SU-DHL-6 (cell line): ENCODE results near the gene PYCARD.
A peak's percentile ranks its signal among the peaks of the same experiment; 100 is the strongest.

Experiments
- H2AFZ ChIP-seq: fragments of 200-600 bp; sonication (generic); 2 replicates; pipeline ENCODE4 v1.6.1; 2014; ENCODE audit warnings: low read depth, mild to moderate bottlenecking, moderate library complexity, mixed read lengths, antibody characterized with exemption, low read length; ENCODE audit not compliant: severe bottlenecking
- H3F3A ChIP-seq: fragments of 200-600 bp; shearing (Covaris generic); 2 replicates; pipeline ENCODE4 v1.6.0; 2016; ENCODE audit warnings: antibody characterized with exemption, mild to moderate bottlenecking; ENCODE audit not compliant: insufficient read depth
- H3K27ac ChIP-seq: fragments of 200-600 bp; sonication (generic); 2 replicates; pipeline ENCODE4 v1.5.1; 2016; ENCODE audit warnings: low read depth, mild to moderate bottlenecking, low read length, moderate library complexity, mixed read lengths
- H3K27me3 ChIP-seq: fragments of 200-600 bp; sonication (generic), shearing (Covaris generic); 2 replicates; pipeline ENCODE4 v1.6.0; 2014; ENCODE audit warnings: mild to moderate bottlenecking, low read length
- H3K36me3 ChIP-seq: fragments of 200-600 bp; sonication (generic); 2 replicates; pipeline ENCODE4 v1.6.1; 2014; ENCODE audit warnings: mild to moderate bottlenecking, low read length, mixed read lengths
- H3K4me2 ChIP-seq: fragments of 300-600, 200-600 bp; shearing (Covaris generic), sonication (generic); 2 replicates; pipeline ENCODE4 v1.6.0; 2014; ENCODE audit warnings: low read length, low read depth, mild to moderate bottlenecking; ENCODE audit not compliant: poor library complexity, severe bottlenecking
- H3K4me3 ChIP-seq: fragments of 200-600 bp; sonication (generic); 2 replicates; pipeline ENCODE4 v1.5.1; 2014; ENCODE audit warnings: antibody characterized with exemption, low read length, mild to moderate bottlenecking, mixed read lengths; ENCODE audit not compliant: insufficient read depth, poor library complexity, severe bottlenecking
- H3K79me2 ChIP-seq: fragments of 200-600 bp; sonication (generic); 2 replicates; pipeline ENCODE4 v1.6.1; 2014; ENCODE audit warnings: mild to moderate bottlenecking, low read length, moderate library complexity; ENCODE audit not compliant: insufficient read depth
- H3K9ac ChIP-seq: fragments of 200-600 bp; sonication (generic); 2 replicates; pipeline ENCODE4 v1.7.0; 2014; ENCODE audit warnings: mild to moderate bottlenecking, low read length
- H3K9me2 ChIP-seq: fragments of 200-600 bp; sonication (generic); replicated peaks from 2 replicates; pipeline ENCODE4 v1.6.1; 2014; ENCODE audit warnings: low read length; ENCODE audit not compliant: insufficient read depth
- H3K9me3 ChIP-seq: fragments of 200-600 bp; sonication (generic); 2 replicates; pipeline ENCODE4 v1.6.1; 2014; ENCODE audit warnings: low read length, mixed read lengths; ENCODE audit not compliant: insufficient read depth
- H4K20me1 ChIP-seq: fragments of 200-600 bp; sonication (generic); 2 replicates; pipeline ENCODE4 v1.6.1; 2014; ENCODE audit warnings: low read depth, mild to moderate bottlenecking, antibody characterized with exemption, low read length, moderate library complexity, mixed read lengths
- EZH2phosphoT487 ChIP-seq: fragments of 200-600 bp; sonication (generic), shearing (Covaris generic); conservative IDR thresholded peaks from 2 replicates; pipeline ENCODE4 v1.6.1; 2018; ENCODE audit warnings: mild to moderate bottlenecking, antibody characterized with exemption, low read length, moderate library complexity, mixed read lengths
- TF ChIP-seq, protein P1 (sequence below): fragments of 200-600 bp; sonication (generic); IDR thresholded peaks from one replicate; pipeline ENCODE4 v1.5.1; 2017; ENCODE audit warnings: antibody characterized with exemption, mild to moderate bottlenecking, low read length, moderate library complexity; ENCODE audit not compliant: insufficient read depth, poor library complexity, severe bottlenecking

PYCARD gene

GRCh38 chr16:31206776-31207175, 4.2 kb upstream of the PYCARD start:
- Histone ChIP-seq H3F3A (no peaks in the 10 kb centered on the region), H3K4me2 (no peak overlapping the region), H3K9me2 (no peaks in the 10 kb centered on the region), H3K9me3 (no peaks in the 10 kb centered on the region), H3K27ac (no peak overlapping the region), H3K9ac (no peak overlapping the region), H3K36me3 (no peaks in the 10 kb centered on the region), H2AFZ (no peak overlapping the region), H3K4me3 (no peak overlapping the region), H4K20me1 (no peaks in the 10 kb centered on the region), H3K27me3 (no peaks in the 10 kb centered on the region), H3K79me2 (no peaks in the 10 kb centered on the region)
- no peak for TF ChIP-seq EZH2phosphoT487
- TF ChIP-seq, protein P1, sequence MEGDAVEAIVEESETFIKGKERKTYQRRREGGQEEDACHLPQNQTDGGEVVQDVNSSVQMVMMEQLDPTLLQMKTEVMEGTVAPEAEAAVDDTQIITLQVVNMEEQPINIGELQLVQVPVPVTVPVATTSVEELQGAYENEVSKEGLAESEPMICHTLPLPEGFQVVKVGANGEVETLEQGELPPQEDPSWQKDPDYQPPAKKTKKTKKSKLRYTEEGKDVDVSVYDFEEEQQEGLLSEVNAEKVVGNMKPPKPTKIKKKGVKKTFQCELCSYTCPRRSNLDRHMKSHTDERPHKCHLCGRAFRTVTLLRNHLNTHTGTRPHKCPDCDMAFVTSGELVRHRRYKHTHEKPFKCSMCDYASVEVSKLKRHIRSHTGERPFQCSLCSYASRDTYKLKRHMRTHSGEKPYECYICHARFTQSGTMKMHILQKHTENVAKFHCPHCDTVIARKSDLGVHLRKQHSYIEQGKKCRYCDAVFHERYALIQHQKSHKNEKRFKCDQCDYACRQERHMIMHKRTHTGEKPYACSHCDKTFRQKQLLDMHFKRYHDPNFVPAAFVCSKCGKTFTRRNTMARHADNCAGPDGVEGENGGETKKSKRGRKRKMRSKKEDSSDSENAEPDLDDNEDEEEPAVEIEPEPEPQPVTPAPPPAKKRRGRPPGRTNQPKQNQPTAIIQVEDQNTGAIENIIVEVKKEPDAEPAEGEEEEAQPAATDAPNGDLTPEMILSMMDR, result no peak

GRCh38 chr16:31204871-31205666, 2.5 kb upstream of the PYCARD start:
- H3K36me3 ChIP-seq, result no peaks in the 10 kb centered on the region
- no peaks in the 10 kb centered on the region for H3K79me2 ChIP-seq
- H3F3A ChIP-seq, result peaks cover 10% of the 10 kb centered on the region; the same call in 1 of the 2 replicates
- TF ChIP-seq, protein P1, result no peak
- TF ChIP-seq EZH2phosphoT487, result no peak
- no peaks in the 10 kb centered on the region for H3K9me3 ChIP-seq
- no peak overlapping the region for H3K4me3 ChIP-seq
- H2AFZ ChIP-seq, result no peak overlapping the region
- H3K27me3 ChIP-seq, result no peaks in the 10 kb centered on the region
- H3K4me2 ChIP-seq, result no peak overlapping the region
- H4K20me1 ChIP-seq, result no peaks in the 10 kb centered on the region
- H3K27ac ChIP-seq, result no peak overlapping the region
- H3K9me2 ChIP-seq, result no peaks in the 10 kb centered on the region
- H3K9ac ChIP-seq, result no peak overlapping the region

GRCh38 chr16:31201582-31202413, 762 bp downstream of the PYCARD start:
- Histone ChIP-seq H3K27ac (no peak overlapping the region), H4K20me1 (no peaks in the 10 kb centered on the region), H3K9ac (peak overlapping the region; percentile 53), H3F3A (peaks cover 38% of the 10 kb centered on the region), H2AFZ (peak overlapping the region; percentile 45), H3K4me2 (peak overlapping the region; percentile 61), H3K79me2 (no peaks in the 10 kb centered on the region), H3K36me3 (no peaks in the 10 kb centered on the region), H3K27me3 (no peaks in the 10 kb centered on the region), H3K9me3 (no peaks in the 10 kb centered on the region), H3K9me2 (no peaks in the 10 kb centered on the region), H3K4me3 (peak overlapping the region; percentile 48)
- TF ChIP-seq, protein P1, result no peak
- no peak for TF ChIP-seq EZH2phosphoT487
